Measurements from ENCODE around the gene KCNJ4.
A peak's percentile ranks its signal among the peaks of the same experiment; 100 is the strongest.

Gene KCNJ4

DNA sequence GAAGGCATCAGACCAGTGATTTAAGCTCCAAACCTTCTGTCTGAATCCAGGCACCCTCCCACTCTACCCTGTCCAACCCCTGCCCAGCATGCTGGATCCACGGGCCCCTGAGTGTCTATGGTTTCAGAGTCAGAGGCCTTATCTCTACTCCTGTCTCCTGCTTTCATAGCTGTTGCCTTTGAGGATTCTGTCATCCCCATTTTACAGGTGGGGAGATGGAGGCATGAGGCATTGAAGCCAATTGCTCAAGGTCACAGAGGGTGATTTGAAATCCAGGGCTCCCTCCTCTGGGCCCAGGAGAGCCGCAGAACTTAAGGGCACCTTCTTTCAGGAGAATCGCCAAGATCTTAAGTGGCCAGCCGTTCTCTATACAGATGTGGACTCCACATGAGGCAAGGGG, 3.1 kb downstream of the KCNJ4 start:
- DNase-seq: no peak

DNA sequence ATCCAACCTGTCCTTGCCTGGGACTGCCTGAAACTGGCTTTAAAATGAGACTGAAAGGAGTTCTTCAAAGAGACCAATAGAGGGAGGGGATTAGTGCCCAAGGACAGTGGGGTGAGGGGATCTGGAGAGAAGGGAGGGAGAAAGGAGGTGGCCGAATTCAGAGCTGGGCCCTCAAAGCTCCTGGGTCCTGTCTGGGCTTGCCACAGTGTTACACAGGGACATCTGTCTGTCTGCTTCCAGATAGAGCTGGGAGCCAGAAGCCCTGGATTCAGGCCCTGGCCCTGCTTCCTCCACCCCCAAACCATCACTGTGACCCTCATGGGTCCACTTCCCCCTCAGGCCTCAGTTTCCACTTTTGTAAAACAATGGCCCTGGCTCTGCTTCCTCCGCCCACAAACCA, 3.6 kb downstream of the KCNJ4 start:
- no peak for DNase-seq

DNA sequence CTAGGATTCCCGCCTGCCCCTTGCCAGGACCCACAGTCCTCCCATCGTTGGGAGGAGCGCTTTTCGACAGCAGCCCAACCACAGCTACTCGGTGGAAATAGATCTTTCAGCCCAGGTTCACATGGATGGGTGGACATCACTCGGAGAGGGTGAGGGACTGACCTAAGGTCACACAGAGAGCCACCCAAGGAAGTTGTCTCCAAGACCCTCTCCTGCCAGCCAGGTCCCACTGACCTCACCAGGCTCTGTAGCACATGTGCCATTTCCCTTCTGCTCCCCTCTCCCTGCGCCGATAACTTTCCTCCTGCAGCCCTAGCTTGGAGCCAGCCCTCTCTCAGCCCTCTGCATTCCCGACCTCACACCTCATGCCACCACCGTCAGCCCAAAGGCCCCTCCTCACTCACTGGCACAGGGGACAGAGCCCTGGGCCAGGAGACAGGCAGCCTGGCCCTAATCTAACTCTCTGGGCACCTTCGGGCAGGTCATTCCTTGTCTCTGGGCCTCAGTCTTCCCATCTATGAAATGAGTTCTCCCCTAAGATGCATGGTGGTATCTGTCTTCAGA, 4.7 kb downstream of the KCNJ4 start:
- no peak for DNase-seq

DNA sequence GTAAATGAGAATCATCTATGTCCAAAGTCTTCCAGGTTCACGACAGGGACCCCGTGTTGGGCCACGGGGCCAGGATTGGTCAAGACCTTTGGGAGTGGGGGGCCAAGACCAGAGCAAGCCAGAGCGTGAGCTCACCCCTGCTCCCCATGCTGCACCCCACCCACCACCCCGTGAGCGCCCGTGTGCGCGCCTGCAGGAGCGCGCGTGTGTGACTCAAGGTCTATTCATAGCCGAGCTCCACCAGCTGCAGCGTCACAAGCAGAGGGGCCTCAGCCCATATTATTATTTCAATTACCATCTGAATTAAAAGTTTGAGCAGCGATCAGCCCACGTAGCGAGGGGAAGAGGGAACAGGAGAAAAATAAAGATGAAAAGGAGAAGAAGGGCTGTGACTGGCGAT, 5.2 kb downstream of the KCNJ4 start:
- DNase-seq: no peak

DNA sequence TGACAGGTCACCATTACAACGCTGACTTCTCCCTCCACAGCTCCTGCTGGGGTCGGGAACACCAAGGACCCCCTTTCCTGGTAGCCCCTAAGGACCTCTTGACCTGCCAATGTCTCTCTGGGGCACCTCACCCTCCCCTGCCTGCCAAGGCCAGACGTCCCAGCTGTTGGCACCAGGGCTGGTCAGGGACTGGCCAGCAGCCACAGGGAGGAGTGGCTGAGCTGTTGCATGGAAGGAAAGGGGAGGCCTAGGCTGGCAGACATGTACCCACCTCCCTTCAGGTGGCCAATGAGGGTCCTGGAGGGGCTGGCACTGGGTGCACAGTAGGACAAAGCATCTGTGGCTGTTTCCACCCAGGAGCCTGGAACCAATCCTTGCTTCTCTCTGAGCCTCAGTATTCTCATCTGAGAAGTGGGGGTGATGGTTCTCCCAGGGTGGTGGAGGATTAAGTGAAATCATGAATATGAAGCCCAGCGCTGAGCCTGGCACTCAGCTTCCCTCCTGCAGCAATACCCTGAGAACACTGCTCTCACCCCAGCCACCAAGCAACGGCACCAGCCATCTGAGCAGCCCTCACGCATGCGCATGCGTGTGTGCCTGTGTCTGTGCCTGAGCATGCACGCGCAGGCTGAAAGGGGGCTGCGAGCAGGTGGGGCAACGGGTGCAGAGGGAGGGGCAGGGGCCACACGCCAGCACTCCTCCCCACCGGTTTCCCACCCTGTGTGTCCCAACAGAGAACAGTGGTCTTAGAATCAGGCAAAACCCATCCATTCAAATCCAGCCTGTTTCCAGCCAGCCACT, 5.9 kb downstream of the KCNJ4 start:
- no peak for DNase-seq

DNA sequence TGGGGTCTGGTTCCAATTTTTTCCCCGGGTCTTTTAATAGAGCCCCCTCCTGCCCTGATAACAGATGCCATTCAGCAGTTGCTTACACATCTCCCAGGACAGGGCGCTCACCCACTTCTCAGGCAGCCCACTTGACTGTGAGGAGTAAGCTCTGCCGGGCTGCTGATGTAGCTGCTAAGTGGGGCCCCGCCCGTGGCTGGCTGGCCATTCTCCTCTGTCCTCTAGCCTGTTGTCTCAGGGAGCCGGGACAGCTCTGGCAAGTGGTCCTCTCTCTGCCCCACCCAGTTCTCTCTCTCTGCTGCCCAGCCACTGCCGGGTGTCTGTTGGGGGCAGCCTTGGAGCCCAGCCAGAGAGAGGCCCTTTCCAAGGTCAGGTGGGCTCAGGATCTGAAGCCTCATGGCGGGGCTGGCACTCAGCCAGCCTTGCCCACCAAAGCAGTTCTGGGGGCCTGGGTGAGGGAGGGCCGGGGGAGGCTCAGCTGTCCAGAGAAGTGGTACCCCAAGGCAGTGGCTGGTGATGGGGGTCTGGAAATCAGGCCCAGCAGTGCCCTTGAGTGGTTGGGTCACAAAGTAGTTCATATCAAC, 8.9 kb downstream of the KCNJ4 start:
- no peak for DNase-seq

DNA sequence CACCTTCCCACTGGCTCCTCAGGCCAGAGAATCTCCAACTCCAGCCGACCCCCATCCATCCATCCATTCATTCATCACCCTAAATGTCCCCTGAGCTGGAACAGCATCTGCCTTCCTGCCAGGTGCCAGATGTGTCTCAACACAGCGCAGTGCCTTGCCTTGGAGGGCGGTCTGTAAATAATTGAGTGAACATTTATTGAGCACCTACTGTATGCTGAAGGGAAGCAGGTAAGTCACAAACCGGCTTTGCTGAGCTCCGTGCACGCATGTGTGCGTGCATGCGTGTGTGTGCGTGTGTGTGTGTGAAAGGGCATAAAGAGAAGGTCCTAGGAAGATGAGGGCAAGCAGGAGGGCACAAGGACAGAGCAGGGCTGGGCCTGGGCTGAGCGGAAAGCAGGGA, 10.2 kb downstream of the KCNJ4 start:
- DNase-seq: no peak

DNA sequence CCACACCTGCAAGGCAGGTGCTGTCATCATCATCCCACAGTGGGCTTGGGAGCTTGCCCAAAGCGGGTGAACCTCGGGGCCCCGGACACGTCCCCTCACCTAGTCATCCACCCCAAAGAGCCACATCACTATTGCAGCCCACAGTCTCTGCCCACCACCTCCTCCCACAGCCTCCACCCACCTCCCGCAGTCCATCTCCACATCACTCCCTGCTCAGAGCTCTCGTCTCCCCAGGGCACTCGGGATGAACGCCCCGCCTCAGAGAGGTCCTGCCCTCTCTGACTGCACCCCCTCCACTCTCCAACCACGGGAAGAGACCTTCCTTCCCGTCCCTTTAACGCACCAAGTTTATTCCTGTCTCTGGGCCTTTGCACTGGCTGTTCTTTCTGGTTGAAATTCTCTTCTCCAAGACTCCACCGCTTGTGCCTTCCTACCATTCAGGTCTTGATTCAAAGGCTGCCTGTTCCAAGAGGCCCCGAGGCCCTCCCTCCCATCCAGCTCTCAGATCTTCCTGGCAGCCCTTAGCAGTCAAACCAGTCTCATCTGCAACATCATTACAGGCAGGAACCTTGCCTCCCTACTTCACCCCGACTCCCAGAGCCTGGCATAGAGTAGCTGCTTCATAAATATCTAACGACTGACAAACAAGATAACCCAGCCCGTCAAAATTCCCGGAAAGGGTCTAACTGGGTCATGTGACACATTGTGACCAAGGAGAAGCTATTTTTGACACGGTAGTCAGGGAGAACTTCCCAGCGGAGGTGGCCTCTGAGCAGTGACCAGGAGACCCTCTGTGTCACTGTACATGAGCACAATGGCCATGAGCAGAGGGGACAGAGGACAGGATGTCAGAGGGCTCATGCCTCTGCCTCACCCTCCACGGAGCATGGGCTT, 11.1 kb downstream of the KCNJ4 start:
- no peak for DNase-seq

DNA sequence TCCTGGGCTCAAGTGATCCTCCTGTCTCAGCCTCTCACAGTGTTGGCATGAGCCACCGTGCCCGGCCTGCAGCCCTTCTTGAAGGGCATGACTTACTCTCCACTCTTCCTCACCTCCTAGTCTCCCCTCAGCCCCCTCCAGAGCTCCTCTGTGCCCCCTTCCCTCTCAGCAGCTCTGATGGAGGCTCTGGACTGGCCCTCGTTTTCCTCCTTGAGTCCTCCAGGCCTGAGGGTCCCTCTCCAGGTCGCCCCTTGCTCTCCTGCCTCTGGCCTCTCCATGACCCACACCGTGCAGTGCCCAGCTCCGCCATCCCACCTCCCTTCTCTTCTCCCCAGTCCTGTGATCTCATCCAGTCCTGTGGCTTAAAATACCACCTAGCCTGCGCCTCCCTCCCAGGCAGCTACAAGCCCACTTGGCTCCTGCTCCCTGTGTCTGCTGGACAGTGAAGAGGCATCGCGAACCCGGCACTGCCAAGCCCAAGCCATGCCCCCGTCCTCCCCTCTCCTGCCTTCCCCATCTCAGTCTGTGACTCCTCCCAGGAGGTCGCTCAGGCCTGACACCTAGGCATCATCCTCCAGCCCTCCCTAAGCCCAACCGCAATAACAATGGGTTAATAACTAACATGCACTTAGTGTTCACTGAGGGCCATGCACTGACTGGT, 11.9 kb downstream of the KCNJ4 start:
- no peak for DNase-seq

DNA sequence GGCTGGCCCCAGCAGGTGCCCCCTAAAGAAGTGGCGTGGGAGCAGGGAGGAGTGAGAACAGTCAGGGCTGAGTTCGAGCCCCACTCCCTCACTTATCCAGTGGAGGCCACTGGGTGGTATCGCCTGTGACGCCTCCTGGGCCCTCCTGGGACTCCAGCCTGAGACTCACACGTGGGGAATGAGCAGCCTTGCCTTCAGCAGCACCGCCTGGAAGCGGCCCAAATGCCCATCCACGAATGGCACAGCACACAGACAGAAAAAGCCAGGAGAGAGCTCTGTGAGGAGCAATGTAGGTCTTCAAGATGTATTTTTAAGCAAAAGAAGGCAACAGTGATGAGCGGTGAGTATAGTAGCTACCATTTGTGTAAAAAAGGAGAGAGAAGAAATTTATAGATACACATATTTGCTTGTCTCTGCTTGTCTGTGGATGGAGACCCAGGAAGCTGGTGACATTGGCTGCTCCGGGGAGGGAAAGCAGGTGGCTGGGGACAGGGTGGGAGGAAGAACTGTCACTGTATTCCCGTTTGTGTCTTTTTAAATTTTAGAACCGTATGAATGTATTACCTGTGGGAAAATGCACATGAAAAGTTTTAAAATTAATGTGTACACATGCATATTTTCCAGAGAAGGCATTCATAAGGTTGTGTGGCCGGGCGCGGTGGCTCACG, 13.2 kb downstream of the KCNJ4 start:
- no peak for DNase-seq

DNA sequence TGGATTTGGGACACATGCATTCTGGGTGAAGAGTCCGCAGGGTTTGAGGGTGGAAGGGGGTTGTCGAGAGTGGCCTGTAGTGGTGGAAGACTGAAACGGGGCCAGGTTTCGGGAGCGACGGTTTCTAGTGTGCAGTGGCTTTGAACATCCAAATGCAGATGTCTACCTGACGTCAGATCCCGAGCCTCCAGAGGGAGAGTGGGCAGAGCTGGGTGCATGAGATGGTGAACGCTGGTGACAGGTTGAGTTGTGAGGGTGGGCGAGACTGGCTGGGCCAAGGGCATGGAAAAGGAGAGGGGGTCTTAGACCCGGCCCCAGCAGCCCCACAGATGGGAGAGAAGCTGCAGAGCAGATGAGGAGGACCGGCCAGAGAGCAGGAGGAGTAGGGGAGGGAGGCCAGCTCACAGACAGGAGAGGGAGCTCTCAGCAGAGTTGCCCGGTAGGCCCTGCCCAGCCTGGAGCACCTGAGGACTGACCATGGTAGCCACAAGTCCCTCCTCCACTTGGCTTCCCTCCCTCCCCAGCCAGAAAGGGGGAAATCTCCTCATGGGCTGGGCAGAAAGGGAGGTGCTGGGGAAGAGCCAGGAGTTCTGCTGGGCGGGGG, 14.2 kb downstream of the KCNJ4 start:
- DNase-seq: no peak

DNA sequence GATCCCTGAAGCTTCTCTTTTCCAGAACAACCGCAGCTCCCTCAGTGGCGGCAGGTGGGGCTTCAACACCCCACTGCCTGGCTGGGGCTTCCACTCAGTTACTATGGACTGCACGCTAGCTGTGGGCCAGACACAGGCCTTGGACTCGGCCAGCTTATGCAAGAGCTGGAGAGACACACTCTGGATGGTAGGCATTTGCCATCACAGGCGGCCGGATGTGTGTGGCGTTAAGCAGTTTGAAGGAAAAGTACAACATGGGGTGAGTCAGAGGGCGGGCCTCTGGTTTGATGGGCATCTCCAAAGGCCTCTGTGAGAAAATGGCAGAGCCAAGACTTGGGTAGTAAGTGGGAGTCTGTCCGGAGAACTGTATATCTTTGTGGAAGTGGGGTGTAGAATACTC, 17.6 kb downstream of the KCNJ4 start:
- DNase-seq: no peak

DNA sequence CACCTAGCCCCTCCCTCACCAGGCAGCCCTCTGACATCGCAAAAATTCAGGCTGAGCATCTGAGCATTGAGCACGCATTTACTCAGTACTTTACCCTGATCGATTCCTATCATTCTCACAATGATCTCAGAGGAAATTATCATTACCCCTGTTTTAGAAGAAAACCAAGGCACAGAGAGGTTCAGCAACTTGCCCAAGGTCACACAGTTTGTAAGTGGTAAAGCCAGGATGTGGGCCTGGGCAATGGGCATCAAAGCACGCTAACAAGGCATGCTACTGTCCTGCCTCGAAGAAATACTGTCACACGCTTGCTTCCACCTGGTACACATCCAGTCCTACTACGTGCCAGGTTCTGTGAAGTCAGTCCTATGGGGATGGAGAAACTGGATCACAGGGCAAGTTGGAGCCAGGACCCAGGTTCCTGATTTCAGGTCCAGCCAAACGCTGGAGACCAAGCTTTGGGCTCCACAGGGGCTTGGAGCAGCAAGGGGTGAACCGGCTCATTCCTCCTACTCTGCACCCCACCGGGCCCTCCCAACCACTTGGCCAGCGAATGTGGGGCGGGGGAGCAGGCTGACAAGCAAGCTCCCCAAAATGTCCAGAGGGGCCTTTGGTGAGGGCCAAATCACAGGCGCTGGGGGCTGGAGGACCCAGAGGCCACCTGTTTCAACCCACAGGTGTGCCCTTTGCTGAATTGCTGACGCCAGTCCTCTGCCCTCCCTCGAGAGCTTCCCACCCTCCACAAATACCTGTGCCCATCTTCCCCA, 18.2 kb downstream of the KCNJ4 start:
- no peak for DNase-seq

DNA sequence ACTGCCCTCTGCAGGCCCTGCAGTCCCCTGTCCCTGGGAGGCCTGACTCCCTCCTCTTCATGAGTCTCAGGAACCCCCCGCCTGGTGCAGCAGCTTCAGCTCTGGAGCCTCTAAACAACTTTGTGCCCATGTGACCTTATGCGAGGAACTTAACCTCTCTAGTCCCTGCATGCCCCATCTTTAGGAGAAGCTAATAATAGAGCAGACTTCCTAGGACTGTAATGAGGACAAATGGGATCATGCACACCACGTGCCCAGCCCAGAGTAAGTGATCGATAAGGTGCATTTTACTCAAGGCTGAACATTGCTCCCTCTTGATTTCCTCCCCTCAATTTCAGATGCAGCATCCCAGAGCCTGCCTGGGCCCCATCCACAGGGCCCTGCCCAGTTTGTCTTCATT, 19.0 kb downstream of the KCNJ4 start:
- no peak for DNase-seq

DNA sequence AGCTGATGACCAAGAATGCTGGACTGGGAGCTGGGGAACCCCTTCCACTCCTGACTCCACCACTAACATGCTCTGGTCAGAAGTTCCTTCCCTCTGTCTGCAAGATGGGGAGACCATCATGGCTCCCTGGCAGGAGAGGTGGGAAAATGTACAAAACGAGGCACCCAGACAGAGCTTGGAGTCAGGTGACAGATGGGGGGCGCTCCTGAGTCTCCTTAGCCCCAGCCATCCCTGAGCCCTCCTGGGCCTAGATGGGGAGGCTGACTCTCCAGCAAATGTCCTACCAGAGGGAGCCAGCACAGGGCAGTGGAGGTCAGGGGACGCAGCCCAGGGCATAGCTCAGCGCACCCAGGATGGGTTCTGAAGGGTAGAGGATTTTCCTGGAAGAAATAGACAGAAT, 20.0 kb downstream of the KCNJ4 start:
- peak; percentile 26 for DNase-seq

DNA sequence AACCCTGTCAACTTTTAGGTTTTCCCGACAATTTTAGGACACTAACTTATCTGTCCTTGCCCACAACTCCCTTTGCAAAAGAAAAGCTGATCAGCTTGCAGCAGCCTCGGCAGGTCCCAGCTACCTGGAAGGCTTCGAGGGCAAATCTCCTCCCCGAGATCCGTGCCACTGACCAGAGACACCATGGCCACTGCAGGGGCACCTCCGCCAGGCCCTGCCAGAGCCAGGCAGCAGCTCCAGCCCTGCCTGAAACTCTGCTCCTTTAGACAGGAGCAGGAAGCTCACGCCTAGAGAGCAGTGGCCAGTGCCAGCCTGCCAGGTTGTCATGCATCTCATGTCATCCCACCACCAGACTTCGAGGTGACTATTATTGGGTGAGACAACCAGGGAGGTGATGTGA, 21.1 kb downstream of the KCNJ4 start:
- DNase-seq: no peak

DNA sequence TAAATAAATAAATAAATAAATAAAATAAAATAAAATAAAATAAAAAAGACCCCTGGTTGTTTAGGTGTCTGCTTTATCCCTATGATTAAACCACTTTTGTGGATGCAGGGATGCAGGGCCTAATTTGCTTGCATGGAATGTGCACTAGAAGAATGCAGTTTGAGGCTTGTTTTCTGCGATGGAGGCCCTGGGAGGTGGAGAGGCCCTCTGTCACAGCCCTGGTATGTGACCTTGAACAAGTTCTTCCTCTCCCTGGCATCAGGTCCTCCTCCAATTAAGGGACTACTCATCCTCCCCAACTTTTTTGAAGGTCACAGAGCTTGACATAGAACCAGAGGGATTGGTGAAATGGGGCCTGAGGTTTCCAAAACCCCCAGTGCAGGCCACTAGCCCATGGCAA, 22.7 kb downstream of the KCNJ4 start:
- no peak for DNase-seq

DNA sequence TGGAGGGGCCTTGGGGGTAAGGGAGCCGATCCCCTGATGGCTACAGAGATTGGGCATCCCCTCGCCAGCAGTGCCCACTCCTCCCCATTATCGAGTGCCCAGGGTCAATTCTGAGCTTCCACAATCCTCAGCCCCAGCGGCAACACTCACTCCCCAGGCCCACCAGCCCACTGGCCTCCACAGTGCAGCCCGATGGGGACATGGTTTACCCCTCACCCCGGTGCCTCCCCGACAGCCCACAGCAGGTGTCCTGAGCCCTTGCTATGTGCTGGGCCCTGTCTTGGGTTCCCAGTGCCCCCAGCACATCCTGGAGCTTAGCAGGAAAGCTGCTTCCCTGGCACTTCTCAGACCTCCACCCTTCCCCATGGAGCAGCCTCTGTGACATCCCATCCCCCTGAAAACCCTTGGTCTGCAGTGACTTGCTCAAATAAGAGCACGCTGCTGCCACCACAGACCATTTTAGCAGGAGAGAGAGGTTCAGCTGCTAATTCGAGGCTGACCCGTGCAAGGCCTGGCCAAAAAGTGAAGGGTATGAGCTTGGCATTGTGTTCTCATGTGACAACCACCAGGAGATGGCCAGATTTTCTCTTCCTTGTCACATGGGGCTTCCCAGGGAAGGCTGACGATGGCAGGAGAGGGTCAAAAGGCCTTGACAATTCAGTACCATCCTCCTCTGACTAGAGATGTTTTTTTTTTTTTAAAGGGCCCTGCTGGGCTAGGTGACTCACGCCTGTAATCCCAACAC, 23.6 kb downstream of the KCNJ4 start:
- DNase-seq: no peak

DNA sequence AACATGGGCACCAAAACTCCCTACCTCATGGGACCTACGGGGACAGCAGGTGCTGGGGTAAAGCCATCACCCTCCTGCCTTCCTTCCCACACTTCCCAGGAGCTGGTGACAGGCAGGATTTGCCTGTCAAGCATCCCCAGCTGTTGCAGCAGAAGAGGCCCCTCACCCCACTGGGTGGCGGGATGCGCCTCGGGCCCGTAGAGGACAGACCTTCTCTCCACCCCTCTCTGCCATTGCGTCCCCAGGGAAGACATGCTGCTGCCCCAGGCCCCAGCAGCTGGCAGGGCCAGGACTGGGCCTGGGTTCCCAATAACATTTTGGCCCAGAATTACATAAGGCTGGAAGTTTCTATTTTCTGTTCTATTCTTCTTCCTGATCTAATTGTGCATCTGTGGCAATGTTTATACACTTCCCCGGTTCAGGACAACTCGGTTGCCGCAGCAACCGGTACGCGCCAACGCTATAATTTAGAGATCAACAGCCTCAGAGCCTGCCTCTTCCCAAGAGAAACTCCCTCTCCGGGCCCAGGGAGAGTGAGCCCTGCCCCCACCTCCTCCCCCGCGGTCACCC, 25.4 kb downstream of the KCNJ4 start:
- peak; percentile 87 for DNase-seq

DNA sequence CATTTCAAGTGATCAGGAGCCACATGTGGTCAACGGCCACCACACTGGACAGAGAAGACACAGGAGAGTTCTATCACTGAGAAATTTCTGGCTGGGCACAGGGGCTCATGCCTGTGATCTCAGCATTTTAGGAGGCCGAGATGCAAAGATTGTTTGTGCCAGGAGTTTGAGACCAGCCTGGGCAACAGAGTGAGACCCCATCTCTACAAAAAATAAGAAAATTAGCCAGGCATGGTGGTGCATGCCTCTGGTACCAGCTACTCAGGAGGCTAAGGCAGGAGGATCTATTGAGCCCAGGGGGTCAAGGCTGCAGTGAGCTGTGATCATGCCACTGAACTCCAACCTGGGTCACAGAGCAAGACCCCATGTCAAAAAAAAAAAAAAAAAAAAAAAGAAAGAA, 26.3 kb downstream of the KCNJ4 start:
- DNase-seq: no peak
